ENCODE results near the gene RESP18. TPM values are rescaled to one million over a fixed set of nuclear protein-coding genes. Genes with fewer than 3 reads are reported as not detected.

The RESP18 gene
- polyA plus RNA-seq, 1 donor from 2014 or later, result not detected

- no peaks in the 10 kb centered on the region for H4K20me1 ChIP-seq (ENCODE audit: insufficient read depth)
- no peaks in the 10 kb centered on the region for H3K9me2 ChIP-seq (ENCODE audit: insufficient read depth, low read length)
- H3K4me2 ChIP-seq (ENCODE audit: low read length), result peak within 1 kb of the TSS; percentile 87
- no peaks in the 10 kb centered on the region for H3F3A ChIP-seq (ENCODE audit: insufficient read depth, low read length, poor library complexity, severe bottlenecking)
- TF ChIP-seq MXI1 (conservative IDR thresholded peaks at IDR 0.05; ENCODE audit: poor library complexity, severe bottlenecking) (peak; percentile 49), SMC3 (conservative IDR thresholded peaks at IDR 0.05; ENCODE audit: poor library complexity) (peak; percentile 41), RAD21 (conservative IDR thresholded peaks at IDR 0.05) (peak; percentile 40), EP300 (conservative IDR thresholded peaks at IDR 0.05; ENCODE audit: poor library complexity, severe bottlenecking) (peak; percentile 73), POLR2AphosphoS5 (IDR thresholded peaks at IDR 0.05) (peak; percentile 84), TAF1 (IDR thresholded peaks at IDR 0.05; ENCODE audit: low read depth) (peak; percentile 66), EZH2 (IDR thresholded peaks at IDR 0.05; ENCODE audit: borderline replicate concordance, insufficient read depth, low read length, poor library complexity, severe bottlenecking) (no peak), REST (IDR thresholded peaks at IDR 0.05; ENCODE audit: borderline replicate concordance) (peak; percentile 39), CTCF (IDR thresholded peaks at IDR 0.05; ENCODE audit: poor library complexity, severe bottlenecking) (peak; percentile 18)
- H2AFZ ChIP-seq (ENCODE audit: low read depth, low read length), result peak within 1 kb of the TSS; percentile 95
- H3K27ac ChIP-seq (ENCODE audit: low read length), result peak within 1 kb of the TSS; percentile 91
- H3K9me3 ChIP-seq (ENCODE audit: low read length), result no peaks in the 10 kb centered on the region
- H3K79me2 ChIP-seq (replicated peaks; ENCODE audit: insufficient read depth, low read length), result no peaks in the 10 kb centered on the region
- peak within 1 kb of the TSS; percentile 97 for H3K9ac ChIP-seq (ENCODE audit: low read length)
- no peaks in the 10 kb centered on the region for H3K36me3 ChIP-seq (ENCODE audit: insufficient read depth, low read length)
- peaks cover 16% of the 10 kb centered on the region for H3K27me3 ChIP-seq (ENCODE audit: insufficient read depth, low read depth, low read length)
- H3K4me3 ChIP-seq (ENCODE audit: low read length), result peak within 1 kb of the TSS; percentile 95
Measured at GRCh38 chr2:219309278-219309677, 23.3 kb downstream of the RESP18 start, which contains the start of gene PTPRN. TSS of gene PTPRN (minus strand) at chr2:219309401. CDS start at chr2:219309332, 69 bp downstream.

GRCh38 chr2:219308142-219309101 is 24.1 kb downstream of the RESP18 start:
- peak overlapping the region; percentile 87 for H3K4me2 ChIP-seq (ENCODE audit: low read length)
- peaks cover 16% of the 10 kb centered on the region for H3K27me3 ChIP-seq (ENCODE audit: insufficient read depth, low read depth, low read length)
- H3F3A ChIP-seq (ENCODE audit: insufficient read depth, low read length, poor library complexity, severe bottlenecking), result no peaks in the 10 kb centered on the region
- H3K36me3 ChIP-seq (ENCODE audit: insufficient read depth, low read length), result no peaks in the 10 kb centered on the region
- no peaks in the 10 kb centered on the region for H3K9me3 ChIP-seq (ENCODE audit: low read length)
- no peaks in the 10 kb centered on the region for H3K79me2 ChIP-seq (replicated peaks; ENCODE audit: insufficient read depth, low read length)
- H3K9me2 ChIP-seq (ENCODE audit: insufficient read depth, low read length), result no peaks in the 10 kb centered on the region
- no peaks in the 10 kb centered on the region for H4K20me1 ChIP-seq (ENCODE audit: insufficient read depth)
- H2AFZ ChIP-seq (ENCODE audit: low read depth, low read length), result peak overlapping the region; percentile 95
- H3K27ac ChIP-seq (ENCODE audit: low read length), result peak overlapping the region; percentile 91
- peak overlapping the region; percentile 97 for H3K9ac ChIP-seq (ENCODE audit: low read length)
- H3K4me3 ChIP-seq (ENCODE audit: low read length), result peak overlapping the region; percentile 95
- no peak for TF ChIP-seq EZH2 (IDR thresholded peaks at IDR 0.05; ENCODE audit: borderline replicate concordance, insufficient read depth, low read length, poor library complexity, severe bottlenecking)
- peak; percentile 70 for TF ChIP-seq TAF1 (IDR thresholded peaks at IDR 0.05; ENCODE audit: low read depth)
- no peak for TF ChIP-seq MXI1 (conservative IDR thresholded peaks at IDR 0.05; ENCODE audit: poor library complexity, severe bottlenecking)
- TF ChIP-seq SMC3 (conservative IDR thresholded peaks at IDR 0.05; ENCODE audit: poor library complexity), result peak; percentile 38
- TF ChIP-seq REST (IDR thresholded peaks at IDR 0.05; ENCODE audit: borderline replicate concordance), result peak; percentile 97
- TF ChIP-seq EP300 (conservative IDR thresholded peaks at IDR 0.05; ENCODE audit: poor library complexity, severe bottlenecking), result peak; percentile 16
- peak; percentile 46 for TF ChIP-seq POLR2AphosphoS5 (IDR thresholded peaks at IDR 0.05)
- TF ChIP-seq CTCF (IDR thresholded peaks at IDR 0.05; ENCODE audit: poor library complexity, severe bottlenecking), result no peak
- TF ChIP-seq RAD21 (conservative IDR thresholded peaks at IDR 0.05), result no peak
